Suprapubic skin (tissue), 4 donors: Measurements from ENCODE around the gene IYD. TPM values are rescaled to one million over a fixed set of nuclear protein-coding genes. Genes with fewer than 3 reads are reported as not detected.

Source experiments
- DNase-seq, 2 donors: peaks; one replicate each; pipeline ENCODE4 v3.0.0-alpha.2; 2019; ENCODE audit warnings: low spot score in 2 of 2
- H3K27ac ChIP-seq: fragments of 200-600 bp; sonication (generic); one replicate; pipeline ENCODE4 v1.5.1; 2019
- H3K27me3 ChIP-seq: fragments of 200-600 bp; sonication (generic); one replicate; pipeline ENCODE4 v1.5.1; 2019
- H3K36me3 ChIP-seq: fragments of 200-600 bp; sonication (generic); one replicate; pipeline ENCODE4 v1.5.1; 2019
- H3K4me1 ChIP-seq: fragments of 200-600 bp; sonication (generic); one replicate; pipeline ENCODE4 v1.5.1; 2019
- H3K4me3 ChIP-seq: fragments of 200-600 bp; sonication (generic); one replicate; pipeline ENCODE4 v1.5.1; 2019; ENCODE audit warnings: mild to moderate bottlenecking
- H3K9me3 ChIP-seq: fragments of 200-600 bp; sonication (generic); one replicate; pipeline ENCODE4 v1.5.1; 2019
- CTCF ChIP-seq, 2 donors: fragments of 200-600 bp in 1 of 2; fragments of 450-650 bp in 1 of 2; sonication (generic) in 1 of 2; IDR thresholded peaks; one replicate each; pipeline ENCODE4 v1.5.1; 2016 to 2019; ENCODE audit warnings: antibody characterized with exemption in 2 of 2, mild to moderate bottlenecking in 1 of 2, moderate library complexity in 1 of 2
- EP300 ChIP-seq: sonication (generic); formaldehyde crosslinking; IDR thresholded peaks from one replicate; pipeline ENCODE4 v1.6.1; 2017; ENCODE audit warnings: antibody characterized with exemption
- POLR2A ChIP-seq, 2 donors: fragments of 450-650 bp; IDR thresholded peaks; one replicate each; pipeline ENCODE4 v1.6.1; 2017; ENCODE audit warnings: antibody characterized with exemption in 2 of 2, mild to moderate bottlenecking in 2 of 2, moderate library complexity in 2 of 2
- POLR2AphosphoS5 ChIP-seq, 3 donors: sonication (generic); formaldehyde crosslinking; IDR thresholded peaks; one replicate each; pipeline ENCODE4 v1.6.1; 2017; ENCODE audit warnings: antibody characterized with exemption in 3 of 3
- WGBS: methylation state at CpG from one replicate; pipeline ENCODE4 v1.1.5; 2018; 5-methylcytosine and 5-hydroxymethylcytosine counted together
- total RNA-seq, 4 donors: library from RNA; depleted of rRNA; stranded (reverse); fragments of >200 nt; gene quantifications; one replicate each; pipeline ENCODE4 v1.1.0, GENCODE V29; 2016

IYD gene
- total RNA-seq, 4 donors from 2014 or later, result 0.13 to 3.0 (median 1.6) TPM

DNA sequence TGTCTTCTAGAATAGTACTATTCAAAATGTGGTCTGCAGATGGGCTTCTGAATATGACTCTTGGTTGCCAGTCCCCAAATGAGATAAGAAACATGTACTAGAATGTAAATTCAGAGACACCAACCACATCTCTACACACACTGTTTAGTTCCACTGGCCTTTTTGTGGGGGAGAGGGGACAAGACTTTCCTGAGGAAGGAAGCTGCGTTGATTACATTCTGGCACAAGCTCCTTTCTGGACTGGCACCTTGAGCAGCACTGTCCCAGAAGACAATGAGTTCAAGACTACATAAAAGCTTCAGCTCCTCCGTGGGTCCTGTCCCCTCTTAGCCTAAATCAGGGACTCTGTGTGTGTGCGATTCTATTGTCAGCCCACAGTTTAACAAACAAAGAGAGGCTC lies 6.9 kb upstream of the IYD start:
- H3K4me1 ChIP-seq, result no peaks in the 10 kb centered on the region
- 78% methylated on average over 3 of the region's 3 CpGs for WGBS
- H3K27ac ChIP-seq, result no peak overlapping the region
- no peak overlapping the region for H3K4me3 ChIP-seq
- H3K9me3 ChIP-seq, result no peaks in the 10 kb centered on the region
- DNase-seq, result no peak
- H3K36me3 ChIP-seq, result no peaks in the 10 kb centered on the region
- TF ChIP-seq EP300, result no peak
- no peak for TF ChIP-seq POLR2A (IDR thresholded peaks at IDR 0.05)
- no peak for TF ChIP-seq POLR2AphosphoS5 (IDR thresholded peaks at IDR 0.05)
- no peaks in the 10 kb centered on the region for H3K27me3 ChIP-seq

DNA sequence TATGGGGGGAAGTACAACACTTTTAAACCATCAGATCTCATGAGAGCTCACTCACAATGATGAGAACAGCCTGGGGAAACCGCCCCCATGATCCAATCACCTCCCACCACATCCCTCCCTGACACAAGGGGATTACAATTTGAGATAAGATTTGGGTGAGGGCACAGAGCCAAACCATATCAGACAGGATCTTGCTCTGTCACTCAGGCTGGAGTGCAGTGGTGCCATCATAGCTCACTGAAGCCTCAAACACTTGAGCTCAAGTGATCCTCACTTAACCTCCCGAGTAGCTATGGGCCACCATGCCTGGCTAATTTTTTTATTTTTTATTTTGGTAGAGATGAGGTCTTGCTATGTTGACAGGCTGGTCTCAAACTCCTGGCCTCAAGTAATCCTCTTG lies 5.1 kb upstream of the IYD start:
- H3K27me3 ChIP-seq, result no peaks in the 10 kb centered on the region
- DNase-seq, result no peak
- no peak overlapping the region for H3K4me3 ChIP-seq
- H3K9me3 ChIP-seq, result no peaks in the 10 kb centered on the region
- H3K36me3 ChIP-seq, result no peaks in the 10 kb centered on the region
- whole genome bisulfite sequencing, result 82% methylated on average over 2 of the region's 2 CpGs
- TF ChIP-seq EP300 (no peak), POLR2AphosphoS5 (IDR thresholded peaks at IDR 0.05) (no peak), CTCF (IDR thresholded peaks at IDR 0.05) (no peak), POLR2A (IDR thresholded peaks at IDR 0.05) (no peak)
- H3K4me1 ChIP-seq, result no peaks in the 10 kb centered on the region
- no peak overlapping the region for H3K27ac ChIP-seq

- H3K27ac ChIP-seq, result no peak overlapping the region
- no peaks in the 10 kb centered on the region for H3K4me1 ChIP-seq
- TF ChIP-seq POLR2A (IDR thresholded peaks at IDR 0.05), result no peak
- no peak for TF ChIP-seq EP300
- TF ChIP-seq CTCF (IDR thresholded peaks at IDR 0.05), result no peak
- no peak overlapping the region for H3K4me3 ChIP-seq
- no peaks in the 10 kb centered on the region for H3K9me3 ChIP-seq
- no peaks in the 10 kb centered on the region for H3K36me3 ChIP-seq
- no peak for DNase-seq
- H3K27me3 ChIP-seq, result no peaks in the 10 kb centered on the region
- 83% methylated on average over 7 of the region's 7 CpGs for WGBS
Observed at GRCh38 chr6:150366118-150366778, 2.6 kb upstream of the IYD start.

- Histone ChIP-seq H3K4me3 (no peak overlapping the region), H3K27ac (no peak overlapping the region), H3K36me3 (no peaks in the 10 kb centered on the region), H3K27me3 (no peaks in the 10 kb centered on the region), H3K4me1 (peaks cover 4% of the 10 kb centered on the region), H3K9me3 (no peaks in the 10 kb centered on the region)
- DNase-seq, result no peak
- TF ChIP-seq POLR2A (IDR thresholded peaks at IDR 0.05), result no peak
- TF ChIP-seq EP300, result no peak
- TF ChIP-seq POLR2AphosphoS5 (IDR thresholded peaks at IDR 0.05), result no peak
- TF ChIP-seq CTCF (IDR thresholded peaks at IDR 0.05), result no peak
- 89% methylated on average over 2 of the region's 2 CpGs for WGBS
Observed at GRCh38 chr6:150369408-150369807, 596 bp downstream of the IYD start.

GRCh38 chr6:150370112-150370511 lies 1.3 kb downstream of the IYD start:
- no peak overlapping the region for H3K4me3 ChIP-seq
- no peak for DNase-seq
- no peak overlapping the region for H3K27ac ChIP-seq
- no peaks in the 10 kb centered on the region for H3K9me3 ChIP-seq
- peaks cover 4% of the 10 kb centered on the region for H3K4me1 ChIP-seq
- TF ChIP-seq POLR2A (IDR thresholded peaks at IDR 0.05), result no peak
- H3K36me3 ChIP-seq, result no peaks in the 10 kb centered on the region
- 79% methylated on average over 12 of the region's 12 CpGs for WGBS
- H3K27me3 ChIP-seq, result no peaks in the 10 kb centered on the region

- no peak overlapping the region for H3K4me3 ChIP-seq
- no peaks in the 10 kb centered on the region for H3K9me3 ChIP-seq
- peaks cover 4% of the 10 kb centered on the region for H3K4me1 ChIP-seq
- no peaks in the 10 kb centered on the region for H3K27me3 ChIP-seq
- no peaks in the 10 kb centered on the region for H3K36me3 ChIP-seq
- WGBS, result 92% methylated on average over 2 of the region's 2 CpGs
- H3K27ac ChIP-seq, result no peak overlapping the region
- no peak for DNase-seq
- TF ChIP-seq POLR2AphosphoS5 (IDR thresholded peaks at IDR 0.05) (no peak), CTCF (IDR thresholded peaks at IDR 0.05) (no peak), POLR2A (IDR thresholded peaks at IDR 0.05) (no peak), EP300 (no peak)
Observed at GRCh38 chr6:150371356-150371755, 2.5 kb downstream of the IYD start.
